GM21381 (cell line): ENCODE data around the gene ASCL3.
A peak's percentile ranks its signal among the peaks of the same experiment; 100 is the strongest.
"Not testable (repeated sequence)": the region's sequence is repeated elsewhere in the genome, so short reads cannot be mapped to it uniquely, and the experiment has no call there.

Experiments used
- ATAC-seq: cut with Tn5 transposase; IDR thresholded peaks from one replicate; pipeline ENCODE4 v1.9.1; 2021; ENCODE audit warnings: mild to moderate bottlenecking, moderate library complexity; ENCODE audit not compliant: unreplicated experiment

The ASCL3 gene

DNA sequence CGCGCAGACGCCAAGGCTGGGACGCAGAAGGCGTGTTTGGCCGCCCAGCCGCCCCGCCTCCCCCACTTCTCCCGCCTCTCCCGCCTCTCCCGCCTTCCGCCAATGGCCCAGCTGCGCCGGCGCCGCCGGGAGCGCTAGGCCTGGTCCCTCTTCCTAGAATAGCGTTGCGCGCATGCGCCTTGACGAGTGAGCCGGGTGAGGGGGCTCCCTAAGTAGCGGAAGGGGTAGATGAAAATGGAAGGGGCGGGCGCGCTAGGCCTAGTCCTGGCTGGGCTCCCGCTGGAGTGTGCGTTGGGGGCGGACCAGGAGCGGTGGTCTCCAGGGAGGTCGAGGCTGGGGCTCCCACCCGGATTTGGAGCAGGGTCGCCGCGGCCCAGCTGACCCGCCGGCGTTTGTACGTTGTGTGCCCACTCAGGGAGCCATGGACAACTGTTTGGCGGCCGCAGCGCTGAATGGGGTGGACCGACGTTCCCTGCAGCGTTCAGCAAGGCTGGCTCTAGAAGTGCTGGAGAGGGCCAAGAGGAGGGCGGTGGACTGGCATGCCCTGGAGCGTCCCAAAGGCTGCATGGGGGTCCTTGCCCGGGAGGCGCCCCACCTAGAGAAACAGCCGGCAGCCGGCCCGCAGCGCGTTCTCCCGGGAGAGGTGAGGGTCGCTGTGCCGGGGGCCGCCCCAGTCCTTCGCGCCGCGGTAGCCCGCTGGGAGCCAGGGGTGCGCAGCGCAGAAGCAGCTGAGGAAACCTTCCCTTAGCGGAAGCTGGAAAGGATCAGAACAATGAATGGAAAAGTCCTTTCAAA is 31.6 kb downstream of the ASCL3 start, which contains the start of gene AKIP1:
Gene AKIP1 (plus strand): TSS at position 161 of the 795 bp plus-strand sequence. CDS start 261 bp downstream, at position 422.
- peak; percentile 71 for ATAC-seq

DNA sequence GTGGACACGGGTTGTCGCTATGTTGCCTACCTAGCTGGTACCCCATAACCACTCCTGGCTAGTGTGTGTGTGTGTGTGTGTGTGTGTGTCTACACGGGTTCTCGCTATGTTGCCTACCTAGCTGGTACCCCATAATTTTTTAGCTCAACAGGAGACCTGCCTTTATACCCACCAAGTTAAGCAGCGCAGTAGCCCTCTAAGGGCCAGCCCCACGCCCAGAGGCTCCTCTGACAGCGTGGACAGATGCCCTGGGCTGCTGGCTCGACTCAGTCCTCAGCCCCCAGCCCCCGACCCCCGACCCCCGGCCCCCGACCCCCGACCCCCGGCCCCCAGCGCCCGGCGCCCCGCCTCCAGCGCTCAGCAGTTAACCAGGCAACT is 32.2 kb downstream of the ASCL3 start:
- ATAC-seq, result peak; percentile 12

DNA sequence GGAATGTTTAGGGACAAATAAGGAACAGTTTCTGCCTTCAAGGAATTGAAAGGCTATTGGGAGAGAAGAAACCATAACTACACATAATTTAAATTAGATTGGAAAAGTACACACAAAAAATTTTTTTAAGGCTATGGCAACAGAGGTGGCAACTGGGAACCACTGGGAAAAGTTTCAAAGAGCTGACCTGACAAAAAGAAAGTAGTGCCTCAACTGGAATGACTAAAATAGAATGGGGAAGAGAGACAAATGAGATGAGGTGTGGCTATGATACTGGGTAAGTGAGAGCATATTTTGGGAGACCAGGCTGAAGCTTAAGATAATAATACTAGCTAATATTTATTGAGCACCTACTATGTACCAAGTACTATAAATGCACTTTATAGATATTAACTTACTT is 34.7 kb downstream of the ASCL3 start:
- no peak for ATAC-seq

DNA sequence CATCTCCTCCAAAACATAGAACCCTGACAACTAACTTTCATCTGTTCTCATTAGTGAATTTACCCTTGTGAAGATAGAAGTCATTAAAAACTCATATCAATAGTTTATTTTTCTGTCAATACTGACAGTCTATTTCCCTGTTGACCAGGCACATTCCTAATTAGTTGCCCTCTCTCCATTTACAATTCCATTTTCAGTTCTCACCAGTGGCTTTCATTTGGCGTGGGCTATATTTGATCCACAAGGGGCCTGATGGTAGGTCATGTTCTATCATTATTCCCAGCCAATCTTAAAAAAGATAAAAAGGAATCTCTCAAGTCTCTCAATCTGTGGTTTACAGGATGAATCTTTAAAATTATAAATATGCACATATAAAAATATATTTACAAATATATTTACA is 35.7 kb downstream of the ASCL3 start:
- ATAC-seq, result no peak

DNA sequence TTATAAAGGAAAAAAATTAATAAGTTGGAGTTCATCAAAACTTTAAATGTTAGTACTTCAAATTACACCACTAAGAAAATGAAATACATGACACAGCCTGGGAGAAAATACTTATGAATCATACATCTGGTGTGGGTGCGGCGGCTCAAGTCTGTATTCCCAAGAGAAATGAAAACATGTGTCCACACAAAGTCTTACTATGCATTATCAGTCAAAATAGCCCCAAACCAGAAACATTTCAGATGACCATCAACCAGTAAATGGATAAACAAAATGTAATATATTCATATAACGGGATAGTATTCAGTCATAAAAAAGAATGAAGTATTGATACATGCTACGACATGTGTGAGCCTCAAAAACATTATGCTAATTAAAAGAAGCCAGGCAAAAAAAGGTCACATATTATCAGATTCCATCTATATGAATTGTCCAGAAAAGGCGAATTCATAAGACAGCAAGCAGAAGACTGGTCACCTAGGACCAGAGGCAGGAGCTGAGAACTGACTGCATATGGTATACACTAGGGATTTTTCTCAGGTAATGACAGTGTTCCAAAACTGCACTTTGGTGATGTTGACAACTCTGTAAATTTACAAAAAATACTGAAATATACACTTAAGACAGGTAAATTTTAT is 37.2 kb downstream of the ASCL3 start:
- no peak for ATAC-seq

DNA sequence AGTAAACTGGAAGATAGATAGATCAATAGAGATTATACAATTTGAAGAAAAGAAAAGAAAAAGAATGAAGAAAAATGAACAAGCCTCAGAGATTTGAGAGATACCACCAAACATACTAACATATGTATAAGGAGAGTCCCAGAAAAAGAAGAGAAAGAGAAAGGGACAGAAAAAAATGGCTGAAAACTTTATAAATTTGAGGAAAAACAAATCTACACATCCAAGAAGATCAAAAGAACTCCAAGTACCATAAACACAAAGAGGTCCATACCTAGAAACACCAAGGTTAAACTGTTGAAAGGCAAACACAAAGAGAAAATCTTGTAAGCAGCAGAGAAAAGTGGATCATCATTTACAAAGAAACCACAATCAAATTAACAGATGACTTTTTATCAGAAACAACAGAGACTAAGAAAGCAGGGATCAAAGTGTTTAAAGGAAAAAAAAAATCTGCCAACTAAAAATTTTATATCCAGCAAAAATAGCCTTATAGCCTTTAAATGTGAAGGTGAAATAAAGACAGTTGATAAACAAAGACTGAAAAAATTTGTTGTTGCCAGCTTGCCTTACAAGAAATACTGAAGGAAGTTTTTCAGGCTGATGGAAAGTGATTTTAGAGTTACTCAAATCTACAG is 43.6 kb downstream of the ASCL3 start:
- ATAC-seq, result no peak

DNA sequence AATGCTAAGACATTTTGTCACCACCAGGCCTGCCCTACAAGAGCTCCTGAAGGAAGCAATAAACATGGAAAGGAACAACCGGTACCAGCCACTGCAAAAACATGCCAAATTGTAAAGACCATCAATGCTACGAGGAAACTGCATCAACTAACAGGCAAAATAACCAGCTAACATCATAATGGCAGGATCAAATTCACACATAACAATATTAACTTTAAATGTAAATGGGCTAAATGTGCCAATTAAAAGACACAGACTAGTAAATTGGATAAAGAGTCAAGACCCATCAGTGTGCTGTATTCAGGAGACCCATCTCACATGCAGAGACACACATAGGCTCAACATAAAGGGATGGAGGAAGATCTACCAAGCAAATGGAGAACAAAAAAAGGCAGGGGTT is 51.6 kb downstream of the ASCL3 start:
- ATAC-seq, result not testable (repeated sequence)
